GM21390 (cell line): Measurements from ENCODE around the gene MBD5.

Experiments used
- ATAC-seq: cut with Tn5 transposase; IDR thresholded peaks from one replicate; pipeline ENCODE4 v1.9.1; 2021; ENCODE audit not compliant: unreplicated experiment

The MBD5 gene

GRCh38 chr2:148299616-148300015 is 278.7 kb downstream of the MBD5 start:
- no peak for ATAC-seq

- ATAC-seq = no peak
Observed at GRCh38 chr2:148300544-148300943, 279.7 kb downstream of the MBD5 start.

- ATAC-seq = no peak
Observed at GRCh38 chr2:148301362-148301761, 280.5 kb downstream of the MBD5 start.

DNA sequence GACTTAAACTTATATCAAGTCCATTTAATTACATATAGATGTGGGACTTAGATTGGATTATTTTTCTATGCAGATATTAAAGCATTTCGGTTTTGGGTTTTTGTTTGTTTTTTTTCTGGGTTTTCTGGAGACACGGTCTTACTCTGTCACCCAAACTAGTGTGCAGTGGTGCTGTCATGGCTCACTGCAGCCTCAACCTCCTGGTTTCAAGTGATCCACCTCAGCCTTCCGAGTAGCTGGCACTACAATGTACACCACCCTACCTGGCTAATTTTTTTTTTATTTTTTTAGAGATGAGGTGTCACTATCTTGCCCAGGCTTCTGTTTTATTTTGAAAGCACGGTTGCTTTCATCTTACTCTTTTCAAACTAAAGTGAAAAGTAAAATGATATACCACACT is 281.6 kb downstream of the MBD5 start:
- no peak for ATAC-seq

- no peak for ATAC-seq
Observed at GRCh38 chr2:148303161-148303560, 282.3 kb downstream of the MBD5 start.

DNA sequence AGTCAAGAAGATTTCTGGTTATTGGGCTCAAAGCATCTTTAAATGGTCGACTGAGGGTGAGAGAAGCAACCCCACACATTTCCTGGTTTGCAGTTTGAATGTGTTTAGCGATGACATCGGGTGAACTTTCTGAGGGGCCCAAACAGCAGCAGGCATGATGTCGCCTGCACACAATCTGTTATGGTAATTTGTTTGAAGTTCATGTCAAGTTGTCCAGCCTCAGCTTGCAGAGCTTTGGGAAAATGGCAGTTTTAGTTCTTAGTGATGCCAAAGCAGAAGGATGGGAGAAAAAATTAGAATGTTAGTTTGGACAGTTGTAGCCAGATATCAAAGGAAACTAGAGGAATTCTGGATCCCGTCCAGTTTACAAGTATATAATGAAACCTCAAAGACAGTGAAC is 284.6 kb downstream of the MBD5 start:
- ATAC-seq = no peak

DNA sequence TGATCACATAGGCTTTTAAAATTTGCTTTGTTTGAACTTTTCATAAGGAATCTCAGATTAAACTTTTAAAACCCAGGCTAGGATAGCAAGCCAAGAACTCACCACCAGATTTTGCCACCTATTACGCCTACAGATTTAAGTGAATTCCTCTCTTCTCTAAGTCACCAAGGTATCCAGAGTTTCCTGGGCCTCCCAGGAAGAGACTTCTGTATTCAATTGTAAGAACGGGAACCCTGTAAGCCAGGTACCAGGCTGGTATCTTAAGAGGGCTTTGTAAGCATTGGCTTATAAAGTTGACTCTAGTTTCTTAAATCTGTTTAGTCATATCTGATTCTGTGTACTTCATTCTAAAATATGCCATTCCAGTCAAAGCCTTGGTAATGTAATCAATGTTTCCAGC is 285.1 kb downstream of the MBD5 start:
- no peak for ATAC-seq

DNA sequence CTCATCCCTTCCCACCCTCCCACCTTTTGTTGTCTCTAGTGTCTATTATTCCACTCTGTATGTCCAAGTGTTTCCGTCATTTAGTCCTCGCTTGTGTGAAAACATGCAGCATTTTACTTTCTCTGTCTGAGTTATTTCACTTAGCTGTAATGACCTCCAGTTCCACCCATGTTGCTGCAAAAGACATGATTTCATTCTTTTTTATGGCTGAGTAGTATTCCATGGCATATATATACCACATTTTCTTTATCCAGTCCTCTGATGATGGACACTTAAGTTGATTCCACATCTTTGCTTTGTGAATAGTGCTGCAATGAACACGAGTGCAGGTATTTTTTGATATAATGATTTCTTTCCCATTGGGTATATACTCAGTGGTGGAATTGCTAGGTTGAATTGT is 296.7 kb downstream of the MBD5 start:
- no peak for ATAC-seq

DNA sequence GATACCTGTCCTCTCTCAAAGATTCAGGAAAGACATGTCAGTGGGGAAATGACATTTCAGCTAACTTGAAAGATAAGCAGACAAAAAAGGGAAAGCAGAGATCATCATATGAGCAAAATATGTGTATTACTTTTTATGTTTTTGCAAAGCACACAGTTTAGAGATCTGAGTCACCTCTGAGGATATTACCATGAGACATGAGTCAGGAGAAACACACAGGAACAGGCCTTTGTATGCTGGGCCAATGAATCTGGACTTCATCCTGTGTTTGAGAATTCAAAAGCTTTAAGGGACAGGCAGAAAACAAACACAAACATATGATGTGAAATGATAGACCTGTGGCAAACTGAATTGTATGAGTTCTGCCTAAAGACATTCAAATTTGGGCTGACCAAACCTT is 317.6 kb downstream of the MBD5 start:
- ATAC-seq = no peak

GRCh38 chr2:148342086-148342485 is 321.2 kb downstream of the MBD5 start:
- ATAC-seq = no peak

GRCh38 chr2:148350199-148350598 is 329.3 kb downstream of the MBD5 start:
- no peak for ATAC-seq

DNA sequence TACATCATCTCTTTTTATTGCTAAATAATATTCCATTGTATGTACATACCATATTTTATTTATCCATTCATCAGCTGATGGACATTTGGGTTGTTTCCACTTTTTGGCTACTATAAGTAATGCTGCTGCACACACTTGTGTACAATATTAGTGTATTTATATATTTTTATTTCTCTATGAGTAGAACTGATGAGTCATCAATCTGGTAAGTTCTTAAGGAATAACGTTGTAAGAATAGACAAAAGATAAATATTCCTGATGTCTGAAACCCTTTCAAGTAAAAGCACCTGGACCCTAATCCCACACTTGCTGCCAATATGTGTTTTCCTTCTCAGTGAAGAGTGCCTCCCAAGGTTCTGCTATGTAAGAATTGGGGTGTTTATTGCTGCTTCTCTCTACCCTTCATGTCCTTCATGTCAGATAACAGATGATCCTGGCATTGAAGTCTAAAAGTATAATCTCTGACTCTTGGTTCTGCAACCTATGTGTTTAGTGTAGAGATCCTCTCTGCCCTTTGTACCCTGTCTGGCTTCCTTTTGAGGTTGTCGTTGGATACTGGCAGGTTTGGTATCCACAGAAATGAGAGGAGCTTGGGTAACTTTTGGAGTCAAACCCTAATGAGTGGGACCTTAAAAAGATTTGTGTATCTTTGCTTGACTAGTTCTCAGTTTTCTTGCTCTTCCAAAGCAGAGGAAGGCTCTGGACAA is 330.7 kb downstream of the MBD5 start:
- ATAC-seq = no peak

GRCh38 chr2:148358375-148358774 is 337.5 kb downstream of the MBD5 start:
- no peak for ATAC-seq

DNA sequence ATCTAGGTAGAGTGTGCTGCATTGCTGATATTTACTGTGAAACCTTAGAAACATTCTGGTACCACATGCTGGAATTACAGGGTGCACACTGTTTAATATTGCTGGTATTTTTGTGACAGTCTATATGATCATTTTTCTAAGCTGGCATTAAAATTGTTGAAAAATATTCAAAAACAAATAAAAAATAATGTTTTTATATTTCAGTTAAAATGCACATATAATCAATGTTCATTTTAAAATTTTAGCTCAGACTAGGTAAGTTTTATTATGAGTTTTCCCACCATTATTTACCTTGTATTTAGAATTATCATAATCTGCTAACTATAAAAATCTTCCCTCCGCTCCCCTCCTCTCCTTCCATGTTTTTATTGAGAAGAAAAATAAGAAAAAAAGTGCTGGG is 339.8 kb downstream of the MBD5 start:
- no peak for ATAC-seq

GRCh38 chr2:148362144-148362796 is 341.4 kb downstream of the MBD5 start:
- ATAC-seq = no peak

- no peak for ATAC-seq
Observed at GRCh38 chr2:148375214-148375613, 354.3 kb downstream of the MBD5 start.

DNA sequence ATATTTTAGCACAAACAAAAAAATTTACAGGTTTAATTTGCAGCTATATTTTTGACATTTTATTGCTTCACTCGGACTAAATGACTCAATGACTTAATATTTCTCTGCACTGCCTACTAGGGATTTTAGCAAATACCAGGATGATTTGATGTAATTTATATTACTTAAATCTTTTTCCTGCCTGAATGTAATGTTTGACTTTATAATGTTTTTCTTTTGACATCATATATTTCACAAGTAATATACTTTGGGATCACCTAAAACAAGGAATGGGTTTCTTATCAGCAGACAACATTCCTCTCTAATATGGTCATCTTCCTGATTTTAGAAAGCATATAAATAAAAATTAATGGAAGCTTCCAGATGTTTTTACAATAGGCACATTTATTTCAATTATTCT is 370.4 kb downstream of the MBD5 start:
- no peak for ATAC-seq

DNA sequence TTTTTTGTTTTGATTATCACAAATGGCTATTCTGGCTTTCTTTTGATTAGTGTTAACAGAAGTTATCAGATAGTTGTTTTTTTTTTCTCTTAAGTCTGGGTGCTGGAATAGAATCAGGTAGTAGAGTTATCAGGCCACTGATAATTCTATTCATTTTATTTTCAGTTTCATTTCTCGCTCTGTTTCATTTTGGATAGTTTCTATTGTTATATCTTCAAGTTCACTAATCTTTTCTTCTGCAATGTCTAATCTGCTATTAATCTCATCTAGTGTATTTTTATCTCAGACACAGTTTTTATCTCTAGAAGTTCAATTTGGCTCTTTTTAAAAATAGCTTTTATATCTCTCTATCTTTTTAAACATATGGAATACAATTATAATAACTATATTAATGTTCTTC is 381.9 kb downstream of the MBD5 start:
- no peak for ATAC-seq

GRCh38 chr2:148410899-148411298 is 390.0 kb downstream of the MBD5 start:
- no peak for ATAC-seq

GRCh38 chr2:148416248-148416647 is 395.4 kb downstream of the MBD5 start:
- ATAC-seq = no peak

GRCh38 chr2:148430101-148430500 is 409.2 kb downstream of the MBD5 start:
- ATAC-seq = no peak

GRCh38 chr2:148447877-148448276 is 427.0 kb downstream of the MBD5 start:
- no peak for ATAC-seq

GRCh38 chr2:148450531-148450930 is 429.6 kb downstream of the MBD5 start:
- ATAC-seq = no peak
